Renal cortical epithelial cell (primary cell): ENCODE measurements around the gene SUV39H2. TPM values are rescaled to one million over a fixed set of nuclear protein-coding genes. Genes with fewer than 3 reads are reported as not detected.
"Not testable (repeated sequence)": the region's sequence is repeated elsewhere in the genome, so short reads cannot be mapped to it uniquely, and the experiment has no call there.

Source experiments
- DNase-seq: peaks from one replicate; pipeline ENCODE4 v3.0.0-alpha.2; 2011; ENCODE audit warnings: low read depth
- total RNA-seq: library from RNA; depleted of rRNA; stranded (reverse); fragments of >200 nt; gene quantifications from 2 replicates; pipeline ENCODE4 v1.2.3, GENCODE V29; 2014

Gene SUV39H2
- 11.6 and 21.0 TPM in 2 replicates for total RNA-seq

GRCh38 chr10:14878266-14879123 is at the start of gene SUV39H2:
Gene SUV39H2 (plus strand): TSS chr10:14878866. CDS start chr10:14878889, 23 bp downstream.
- peak; percentile 78 for DNase-seq

- no peak for DNase-seq
Observed at GRCh38 chr10:14833106-14833505, 45.6 kb upstream of the SUV39H2 start.

- DNase-seq = peak; percentile 4
Observed at GRCh38 chr10:14836208-14836607, 42.5 kb upstream of the SUV39H2 start.

GRCh38 chr10:14837003-14837756 is 41.5 kb upstream of the SUV39H2 start:
- peak; percentile 21 for DNase-seq

DNA sequence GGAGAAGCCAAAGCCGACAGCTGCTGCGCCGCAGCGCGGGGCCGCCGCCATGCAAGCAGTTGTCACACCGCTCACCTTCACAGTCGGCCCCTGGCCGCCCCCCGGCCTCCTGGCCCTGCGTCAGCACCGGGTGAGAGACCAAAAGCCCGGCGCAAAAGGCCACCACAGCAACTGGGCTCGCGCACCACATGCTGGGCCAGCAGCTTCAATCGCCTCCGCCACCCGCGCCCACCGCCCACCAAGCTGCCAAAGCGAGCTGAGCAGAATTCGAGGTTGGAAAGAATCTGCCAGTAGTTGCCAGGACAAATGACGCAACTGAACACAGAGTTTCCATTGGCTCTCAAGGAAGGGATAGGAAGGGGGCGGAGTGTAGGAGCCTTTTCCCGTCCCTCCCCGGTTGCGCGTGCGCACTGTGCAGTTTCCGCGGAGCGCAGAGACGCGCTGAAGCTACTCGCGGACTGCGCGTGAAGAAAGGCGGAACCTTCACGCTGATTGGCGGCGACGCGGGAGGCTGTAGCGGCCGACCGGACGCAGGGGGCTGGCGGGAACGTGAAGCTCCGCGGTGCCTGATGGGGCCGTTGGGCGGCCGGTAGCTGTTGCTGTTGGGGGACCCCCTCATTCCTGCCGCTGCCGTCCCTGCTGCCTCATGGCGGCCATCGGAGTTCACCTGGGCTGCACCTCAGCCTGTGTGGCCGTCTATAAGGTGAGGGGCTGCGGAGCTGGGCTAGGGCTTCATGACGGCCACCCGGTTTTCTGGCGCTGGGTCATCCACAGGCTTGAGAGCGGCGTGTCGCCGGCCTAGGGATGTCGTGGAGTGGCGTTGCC is 40.7 kb upstream of the SUV39H2 start, which contains the start of the genes CDNF, HSPA14 and MSANTD7:
Gene CDNF (minus strand): TSS at position 281 of the 825 bp plus-strand sequence. CDS start 91 bp downstream, at position 190.
Gene HSPA14 (plus strand): TSS at position 550 of the 825 bp plus-strand sequence. CDS start 97 bp downstream, at position 647.
Gene MSANTD7 (plus strand): TSS at position 550 of the 825 bp plus-strand sequence. CDS start 3,979 bp downstream, outside the sequence.
- DNase-seq = peak; percentile 98

- peak; percentile 12 for DNase-seq
Observed at GRCh38 chr10:14838582-14839304, 39.9 kb upstream of the SUV39H2 start.

DNA sequence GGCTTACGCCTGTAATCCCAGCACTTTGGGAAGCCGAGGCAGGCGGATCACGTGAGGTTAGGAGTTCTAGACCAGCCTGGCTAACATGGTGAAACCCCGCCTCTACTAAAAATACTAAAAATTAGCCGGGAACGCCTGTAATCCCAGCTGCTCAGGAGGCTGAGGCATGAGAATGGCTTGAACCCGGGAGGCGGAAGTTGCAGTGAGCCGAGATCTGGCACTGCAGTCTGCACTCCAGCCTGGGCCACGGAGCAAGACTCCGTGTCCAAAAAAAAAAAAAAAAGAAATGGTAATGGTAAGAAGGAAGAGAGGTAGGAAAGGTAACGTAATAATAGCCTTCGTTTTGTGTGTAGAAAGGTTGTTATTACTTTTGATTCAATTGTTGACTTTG is 39.4 kb upstream of the SUV39H2 start:
- peak; percentile 3 for DNase-seq

DNA sequence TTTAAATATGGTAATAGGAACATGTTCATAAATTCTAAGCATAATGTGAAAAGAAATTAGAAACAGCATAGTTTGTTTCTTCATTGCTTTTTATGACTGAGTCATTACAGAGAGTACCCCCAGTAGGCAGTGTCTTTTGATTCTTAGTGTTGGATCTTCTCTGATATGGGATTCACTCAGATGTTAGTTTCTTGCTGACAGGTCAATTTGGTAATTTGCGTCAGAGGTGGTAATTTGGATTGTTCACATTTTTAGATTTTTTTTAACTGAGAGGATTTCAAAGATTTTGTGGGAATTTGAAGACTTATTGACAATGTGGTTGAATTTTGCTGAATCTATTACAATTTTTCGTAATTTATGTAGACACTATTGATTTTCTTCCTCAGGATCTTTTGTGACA is 38.5 kb upstream of the SUV39H2 start:
- DNase-seq = no peak

DNA sequence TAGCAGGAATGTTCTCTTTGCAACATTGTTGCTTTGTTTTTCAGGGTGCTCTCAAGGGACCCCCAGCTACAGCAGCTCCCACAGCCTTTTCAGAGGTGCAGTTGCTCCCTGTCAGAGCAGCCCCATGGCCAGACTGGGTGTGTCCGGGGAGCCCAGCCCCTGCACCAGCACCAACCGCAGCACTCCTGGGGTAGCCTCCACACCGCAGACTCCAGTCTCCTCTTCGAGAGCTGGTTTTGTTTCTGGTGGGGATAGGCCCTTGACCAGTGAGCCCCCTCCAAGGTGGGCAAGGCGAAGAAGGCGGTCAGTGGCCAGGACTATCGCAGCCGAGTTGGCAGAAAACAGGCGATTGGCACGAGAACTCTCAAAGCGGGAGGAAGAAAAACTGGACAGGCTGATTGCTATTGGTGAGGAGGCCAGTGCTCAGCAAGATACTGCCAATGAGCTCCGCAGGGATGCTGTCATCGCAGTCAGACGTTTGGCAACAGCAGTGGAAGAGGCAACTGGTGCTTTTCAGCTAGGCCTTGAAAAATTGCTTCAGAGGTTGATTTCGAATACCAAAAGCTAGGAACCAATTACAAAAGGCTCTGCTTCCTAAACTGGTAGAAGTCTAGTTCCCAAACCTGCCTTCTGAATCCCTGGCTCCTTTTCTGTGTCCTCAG is 35.2 kb upstream of the SUV39H2 start:
- no peak for DNase-seq

DNA sequence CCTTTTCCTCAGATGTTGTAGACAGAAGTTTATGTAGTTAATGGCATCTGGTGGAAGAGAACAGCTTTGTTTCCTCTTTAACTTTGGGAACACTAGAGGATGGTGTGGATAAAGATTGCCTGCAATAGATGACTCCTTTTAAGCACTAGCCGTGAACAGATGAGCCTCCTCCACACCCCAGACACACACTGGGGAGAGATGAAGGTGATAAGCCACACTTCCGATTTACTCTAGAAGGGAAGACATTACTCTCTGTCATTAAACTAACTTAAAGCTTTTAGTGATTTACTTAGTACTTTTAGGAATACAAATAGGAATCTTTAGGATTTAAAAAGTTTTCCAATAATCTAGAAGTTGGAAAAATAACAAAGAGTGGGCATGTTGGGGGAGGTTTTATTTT is 33.7 kb upstream of the SUV39H2 start:
- no peak for DNase-seq

GRCh38 chr10:14852236-14852635 is 26.4 kb upstream of the SUV39H2 start:
- DNase-seq = no peak

- no peak for DNase-seq
Observed at GRCh38 chr10:14855453-14855852, 23.2 kb upstream of the SUV39H2 start.

- DNase-seq = no peak
Observed at GRCh38 chr10:14858338-14858960, 20.2 kb upstream of the SUV39H2 start.

- no peak for DNase-seq
Observed at GRCh38 chr10:14859043-14859442, 19.6 kb upstream of the SUV39H2 start.

- DNase-seq = no peak
Observed at GRCh38 chr10:14859775-14860174, 18.9 kb upstream of the SUV39H2 start.

DNA sequence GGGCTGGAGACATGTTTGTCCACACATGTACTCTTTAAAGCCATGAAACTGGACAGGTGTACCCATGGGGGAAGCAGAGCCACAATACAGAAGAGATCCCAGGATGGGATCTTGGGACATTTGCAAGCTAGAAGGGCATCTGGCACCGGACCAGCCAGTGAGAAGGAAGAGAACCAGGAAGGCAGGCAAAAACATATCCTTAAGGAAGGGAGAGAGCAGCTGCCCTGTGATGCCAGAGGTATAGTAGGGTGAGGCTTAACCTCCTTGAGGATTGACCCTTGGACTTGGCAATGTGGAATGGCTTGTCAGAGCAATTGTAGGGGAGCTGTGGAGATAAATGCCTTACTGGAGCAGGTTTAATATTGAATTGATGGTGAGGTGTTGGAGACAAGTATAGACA is 17.9 kb upstream of the SUV39H2 start:
- no peak for DNase-seq

DNA sequence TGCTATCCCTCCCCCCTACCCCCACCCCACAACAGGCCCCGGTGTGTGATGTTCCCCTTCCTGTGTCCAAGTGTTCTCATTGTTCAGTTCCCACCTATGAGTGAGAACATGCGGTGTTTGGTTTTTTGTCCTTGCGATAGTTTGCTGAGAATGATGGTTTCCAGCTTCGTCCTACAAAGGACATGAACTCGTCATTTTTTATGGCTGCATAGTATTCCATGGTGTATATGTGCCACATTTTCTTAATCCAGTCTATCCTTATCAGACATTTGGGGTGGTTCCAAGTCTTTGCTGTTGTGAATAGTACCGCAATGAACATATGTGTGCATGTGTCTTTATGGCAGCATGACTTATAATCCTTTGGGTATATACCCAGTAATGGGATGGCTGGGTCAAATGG is 14.2 kb upstream of the SUV39H2 start:
- DNase-seq = not testable (repeated sequence)

- not testable (repeated sequence) for DNase-seq
Observed at GRCh38 chr10:14864871-14865270, 13.8 kb upstream of the SUV39H2 start.

DNA sequence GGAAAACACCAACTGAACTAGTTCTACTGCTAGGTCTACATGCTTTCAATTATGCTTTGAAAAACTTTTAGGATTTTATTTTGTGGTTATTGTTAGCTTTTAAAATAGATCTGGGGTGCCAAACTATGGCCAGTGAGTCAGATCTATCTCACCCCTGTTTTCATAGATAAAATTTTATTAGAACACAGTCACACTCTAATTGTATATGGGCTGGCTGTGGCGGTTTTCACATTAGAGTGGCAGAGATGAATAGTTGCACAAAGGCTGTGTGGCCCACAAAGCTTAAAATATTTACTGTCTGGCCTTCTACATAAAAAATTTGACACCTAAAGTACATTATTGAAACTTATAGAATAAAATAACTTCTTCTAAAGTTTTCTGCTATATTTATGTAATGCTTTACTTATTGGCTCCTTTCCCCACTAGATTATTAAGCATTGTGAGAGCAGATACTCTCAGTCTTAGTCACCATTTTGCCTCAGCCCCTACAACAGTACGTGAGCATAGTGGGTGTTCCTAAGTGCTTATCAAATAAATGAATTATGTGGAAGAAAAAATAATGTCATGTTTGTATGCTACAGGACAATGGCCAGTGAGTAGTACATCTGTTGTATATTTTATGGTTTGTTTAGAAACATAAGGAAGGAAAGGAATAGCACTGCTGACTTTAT is 5.4 kb upstream of the SUV39H2 start:
- no peak for DNase-seq
